Urinary bladder (tissue), 4 donors: ENCODE measurements around the gene CIAO3. TPM values are rescaled to one million over a fixed set of nuclear protein-coding genes. Genes with fewer than 3 reads are reported as not detected.
A peak's percentile ranks its signal among the peaks of the same experiment; 100 is the strongest.
"Not testable (repeated sequence)": the region's sequence is repeated elsewhere in the genome, so short reads cannot be mapped to it uniquely, and the experiment has no call there.

Experiments
- DNase-seq: peaks from one replicate; pipeline ENCODE4 v3.0.0-alpha.2; 2015; ENCODE audit errors: extremely low spot score
- H3K27ac ChIP-seq: one replicate; pipeline ENCODE4 v1.5.1; 2013; ENCODE audit warnings: low read depth, mild to moderate bottlenecking, moderate library complexity
- H3K36me3 ChIP-seq: one replicate; pipeline ENCODE4 v1.6.1; 2013; ENCODE audit warnings: mild to moderate bottlenecking, moderate library complexity; ENCODE audit not compliant: insufficient read depth
- H3K4me1 ChIP-seq: one replicate; pipeline ENCODE4 v1.6.1; 2013; ENCODE audit warnings: mild to moderate bottlenecking, moderate library complexity; ENCODE audit not compliant: insufficient read depth
- H3K4me3 ChIP-seq: one replicate; pipeline ENCODE4 v1.5.1; 2013; ENCODE audit warnings: low read depth, low read length
- WGBS: extraction: QIAGEN DNeasy Blood & Tissue Kit; methylation state at CpG from one replicate; pipeline ENCODE4 v1.1.7; 2013; 5-methylcytosine and 5-hydroxymethylcytosine counted together
- polyA plus RNA-seq: library from polyadenylated mRNA; stranded (reverse); fragments of 200-250 nt; gene quantifications from one replicate; pipeline ENCODE4 v1.2.3, GENCODE V29; 2013
- total RNA-seq: library from RNA; depleted of rRNA; stranded (reverse); fragments of >200 nt; gene quantifications from one replicate; pipeline ENCODE4 v1.2.3, GENCODE V29; 2014
- donor health status: healthy with polysubstance abuse.
- donor health status: healthy.

CIAO3 gene
- total and polyA plus RNA-seq, 2 donors = 26.6 to 33.4 TPM

GRCh38 chr16:692356-693108 is 48.3 kb downstream of the CIAO3 start:
- DNase-seq = no peak
- Histone ChIP-seq H3K4me3 (no peak overlapping the region), H3K27ac (no peak overlapping the region), H3K36me3 (no peaks in the 10 kb centered on the region), H3K4me1 (no peaks in the 10 kb centered on the region)
- WGBS = 64% methylated on average over 10 of the region's 10 CpGs

DNA sequence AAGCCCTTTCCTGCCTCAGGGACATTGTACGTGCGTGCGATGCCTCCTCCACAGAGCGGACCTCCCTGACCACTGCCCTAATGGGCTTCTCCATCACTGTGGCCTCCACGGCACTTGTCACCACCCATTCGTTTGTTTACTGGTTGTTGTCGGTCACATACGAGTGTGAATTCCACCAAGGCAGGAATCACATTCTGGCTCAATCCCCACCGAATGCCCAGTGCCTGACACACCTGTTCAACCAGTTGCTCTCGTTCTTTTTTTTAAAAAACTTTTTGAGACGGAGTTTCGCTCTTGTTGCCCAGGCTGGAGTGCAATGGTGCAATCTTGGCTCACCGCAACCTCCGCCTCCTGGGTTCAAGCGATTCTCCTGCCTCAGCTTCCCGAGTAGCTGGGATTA is 49.6 kb downstream of the CIAO3 start:
- 84% methylated on average over 16 of the region's 16 CpGs for WGBS
- not testable (repeated sequence) for H3K27ac ChIP-seq, H3K4me1 ChIP-seq, H3K4me3 ChIP-seq, H3K36me3 ChIP-seq, DNase-seq

DNA sequence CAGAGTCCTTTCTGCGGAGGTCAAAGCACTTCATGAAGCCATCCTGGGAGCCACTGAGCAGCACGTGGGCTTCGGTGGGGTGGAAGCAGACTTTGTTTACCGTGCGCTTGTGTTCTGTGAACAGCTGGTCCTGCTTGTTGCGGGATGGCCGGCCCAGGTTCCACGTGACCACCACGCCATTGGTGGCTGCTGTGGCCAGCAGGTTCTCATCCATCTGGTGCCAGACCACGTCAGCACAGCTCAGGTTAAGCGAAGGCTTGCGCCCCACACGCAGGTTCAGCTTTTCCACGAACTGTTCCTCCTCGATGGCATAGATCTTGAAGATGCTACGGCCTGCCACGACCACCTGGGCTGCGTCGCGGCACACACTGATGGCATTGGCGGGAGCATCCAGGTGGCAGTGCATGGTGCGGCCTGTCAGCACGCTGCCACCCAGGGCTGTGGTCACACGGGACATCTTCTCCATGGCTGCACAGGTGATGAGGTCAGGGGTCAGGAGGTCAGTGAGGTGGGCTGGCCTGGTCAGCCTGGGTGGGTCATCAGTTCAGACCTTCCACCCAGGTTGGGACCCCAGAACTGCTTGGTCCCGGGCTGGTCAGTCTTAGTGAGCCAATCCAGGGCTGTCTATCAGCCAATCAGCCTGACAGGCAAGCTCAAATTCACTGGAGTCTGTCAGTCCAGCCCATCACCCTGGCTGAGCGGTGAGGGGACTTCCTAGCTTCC is 51.5 kb downstream of the CIAO3 start:
- 83% methylated on average over 26 of the region's 26 CpGs for WGBS
- DNase-seq = no peak
- Histone ChIP-seq H3K27ac (no peak overlapping the region), H3K36me3 (peaks cover 2% of the 10 kb centered on the region), H3K4me1 (no peaks in the 10 kb centered on the region), H3K4me3 (peak overlapping the region; percentile 54)

- WGBS = 92% methylated on average over 19 of the region's 19 CpGs
- H3K4me3 ChIP-seq = no peak overlapping the region
- H3K27ac ChIP-seq = no peak overlapping the region
- H3K36me3 ChIP-seq = peaks cover 4% of the 10 kb centered on the region
- peaks cover 2% of the 10 kb centered on the region for H3K4me1 ChIP-seq
- DNase-seq = no peak
These were observed 53.3 kb downstream of the CIAO3 start for GRCh38 chr16:687499-687898.

- WGBS = 94% methylated on average over 51 of the region's 51 CpGs
- H3K4me1 ChIP-seq = peaks cover 2% of the 10 kb centered on the region
- H3K36me3 ChIP-seq = peaks cover 4% of the 10 kb centered on the region
- DNase-seq = no peak
- no peak overlapping the region for H3K4me3 ChIP-seq
- no peak overlapping the region for H3K27ac ChIP-seq
These were observed 54.1 kb downstream of the CIAO3 start for GRCh38 chr16:686459-687260.

DNA sequence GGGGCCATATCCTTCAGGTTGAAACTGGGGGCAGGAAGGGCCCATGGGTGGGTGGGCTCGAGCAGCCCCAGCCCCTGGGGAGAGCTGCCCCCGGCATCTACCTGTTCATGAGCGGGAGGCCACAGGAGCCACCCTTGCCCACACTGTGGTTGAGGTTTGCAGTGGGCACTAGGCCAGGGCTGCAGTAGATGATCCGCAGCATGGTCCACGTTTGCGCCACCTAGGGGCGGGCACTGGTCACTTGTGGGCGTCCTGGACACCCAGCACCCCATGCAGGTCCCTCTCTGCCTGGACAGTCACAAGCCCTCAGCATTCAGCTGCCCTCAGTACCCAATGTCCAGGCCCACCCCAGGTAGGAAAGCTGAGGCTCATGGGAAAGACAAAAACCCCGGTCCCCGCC is 54.8 kb downstream of the CIAO3 start:
- no peak for DNase-seq
- Histone ChIP-seq H3K4me3 (no peak overlapping the region), H3K4me1 (peaks cover 2% of the 10 kb centered on the region), H3K36me3 (peaks cover 4% of the 10 kb centered on the region), H3K27ac (no peak overlapping the region)
- WGBS = 69% methylated on average over 10 of the region's 10 CpGs

DNA sequence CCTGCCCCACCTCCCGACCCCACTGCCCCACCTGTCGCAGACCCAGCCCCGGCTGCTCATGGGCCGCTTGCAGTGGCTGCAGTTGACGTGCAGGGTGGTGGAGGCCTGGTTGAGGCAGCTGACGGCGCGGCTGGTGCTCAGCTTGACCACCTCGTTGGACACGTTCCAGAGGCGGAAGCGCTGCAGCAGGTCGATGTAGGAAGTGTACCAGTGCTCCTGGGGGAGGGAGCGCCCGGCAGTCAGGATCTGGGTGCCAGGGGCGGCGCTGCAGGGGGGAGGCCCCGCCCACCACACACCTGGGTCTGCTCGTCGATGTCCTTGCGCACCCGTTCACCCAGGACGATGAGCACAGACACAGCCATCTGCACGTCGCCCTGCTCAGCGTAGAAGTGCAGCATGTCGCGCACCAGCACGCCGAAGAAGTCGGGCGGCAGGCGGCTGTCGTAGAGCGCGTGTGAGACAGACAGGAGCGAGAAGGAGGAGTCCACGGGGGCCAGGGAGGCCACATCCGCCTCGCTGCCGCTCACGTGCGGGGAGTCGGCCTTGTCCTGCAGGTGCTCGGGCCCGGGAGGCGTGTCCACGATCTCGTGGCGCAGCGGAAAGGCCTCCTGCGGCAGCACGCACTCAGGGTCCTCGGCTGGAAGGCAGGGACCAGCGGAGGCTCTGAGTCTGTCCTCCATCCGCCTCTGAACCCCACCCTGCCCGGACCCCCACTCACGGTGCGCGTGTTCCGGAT is 55.7 kb downstream of the CIAO3 start:
- no peak for DNase-seq
- WGBS = 94% methylated on average over 61 of the region's 61 CpGs
- Histone ChIP-seq H3K27ac (no peak overlapping the region), H3K36me3 (peaks cover 4% of the 10 kb centered on the region), H3K4me1 (peaks cover 2% of the 10 kb centered on the region), H3K4me3 (peak overlapping the region; percentile 71)

- Histone ChIP-seq H3K4me1 (peaks cover 2% of the 10 kb centered on the region), H3K4me3 (peak within 1 kb of the TSS; percentile 71), H3K36me3 (peaks cover 4% of the 10 kb centered on the region), H3K27ac (no peak within 1 kb of the TSS)
- 2% methylated on average over 91 of the region's 91 CpGs for WGBS
- DNase-seq = peak; percentile 87
These were observed 56.6 kb downstream of the CIAO3 start, which contains the start of gene JMJD8 for GRCh38 chr16:684071-684794. TSS of gene JMJD8 (minus strand) at chr16:684334. CDS start at chr16:684319, 15 bp downstream.

DNA sequence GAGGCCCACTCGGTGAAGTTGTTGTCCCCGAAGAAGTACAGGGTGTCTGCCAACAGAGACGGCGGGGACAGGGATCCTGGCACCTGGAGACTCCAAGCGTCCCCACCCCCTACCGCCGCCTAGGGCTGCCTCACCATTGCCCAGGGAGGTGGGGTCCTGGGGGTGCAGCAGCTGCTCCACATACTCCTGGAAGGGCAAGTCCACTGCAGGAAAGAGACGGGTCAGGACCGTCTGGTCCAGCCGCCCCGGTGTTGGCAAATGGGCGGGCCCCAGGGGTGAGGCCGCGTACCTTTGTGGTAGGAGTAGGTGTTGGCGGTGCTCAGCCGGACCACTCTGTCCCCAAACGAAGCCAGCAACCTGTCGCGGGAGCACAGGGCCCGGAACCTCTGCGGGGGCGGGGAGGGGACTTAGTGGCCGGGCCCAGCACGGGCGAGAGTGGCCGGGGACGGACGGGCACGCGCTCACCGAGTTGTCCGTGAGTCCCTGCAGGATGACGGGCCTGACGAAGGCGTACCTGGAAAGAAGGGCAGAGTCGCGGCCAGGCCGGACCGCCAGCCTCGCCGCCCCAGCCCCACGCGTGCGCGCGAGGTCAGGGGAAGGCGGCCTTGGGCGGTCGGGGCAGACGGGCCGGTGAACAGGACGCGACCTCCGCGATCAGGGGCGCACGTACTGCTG is 57.3 kb downstream of the CIAO3 start:
- H3K4me3 ChIP-seq = peak overlapping the region; percentile 71
- H3K27ac ChIP-seq = no peak overlapping the region
- WGBS = 13% methylated on average over 57 of the region's 57 CpGs
- DNase-seq = no peak
- H3K4me1 ChIP-seq = peaks cover 2% of the 10 kb centered on the region
- H3K36me3 ChIP-seq = peaks cover 4% of the 10 kb centered on the region

DNA sequence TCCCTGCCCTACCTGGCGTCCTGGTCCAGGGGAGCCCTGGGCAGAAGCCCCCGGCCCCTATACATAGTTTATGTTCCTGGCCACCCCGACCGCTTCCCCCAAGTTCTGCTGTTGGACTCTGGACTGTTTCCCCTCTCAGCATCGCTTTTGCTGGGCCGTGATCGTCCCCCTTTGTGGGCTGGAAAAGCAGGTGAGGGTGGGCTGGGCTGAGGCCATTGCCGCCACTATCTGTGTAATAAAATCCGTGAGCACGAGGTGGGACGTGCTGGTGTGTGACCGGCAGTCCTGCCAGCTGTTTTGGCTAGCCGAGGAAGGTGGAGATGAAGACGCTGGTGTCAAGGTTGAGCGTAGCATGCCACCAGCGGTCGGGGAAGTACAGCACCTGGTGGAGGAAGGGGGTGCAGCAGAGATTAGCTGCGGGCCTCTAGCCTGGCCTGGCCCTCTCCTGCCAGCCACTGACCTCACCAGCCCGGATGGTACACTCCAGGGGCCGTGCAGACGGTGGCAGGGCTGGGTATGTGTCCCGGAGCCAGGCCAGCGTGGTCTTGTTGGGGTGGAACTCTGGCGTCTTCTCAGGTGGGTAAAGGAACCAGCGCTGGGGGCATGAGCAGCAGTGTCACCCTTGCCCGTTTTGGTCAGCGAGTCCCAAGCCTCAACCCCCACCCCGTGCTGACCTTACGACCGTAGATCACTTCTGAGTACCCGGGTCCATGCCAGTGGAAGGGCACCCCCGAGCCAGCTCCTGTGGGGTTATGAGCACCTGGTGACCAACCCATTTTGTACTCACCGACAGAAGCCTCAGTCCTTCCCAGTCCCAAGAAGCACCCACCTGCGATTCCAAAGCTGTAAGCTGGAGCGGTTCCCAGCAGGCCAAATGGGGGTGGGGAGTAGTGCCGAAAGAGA is 58.1 kb downstream of the CIAO3 start:
- peaks cover 4% of the 10 kb centered on the region for H3K36me3 ChIP-seq
- no peak for DNase-seq
- 83% methylated on average over 36 of the region's 36 CpGs for WGBS
- H3K27ac ChIP-seq = no peak overlapping the region
- H3K4me1 ChIP-seq = peaks cover 2% of the 10 kb centered on the region
- no peak overlapping the region for H3K4me3 ChIP-seq

- DNase-seq = no peak
- Histone ChIP-seq H3K27ac (no peak overlapping the region), H3K36me3 (peaks cover 3% of the 10 kb centered on the region), H3K4me1 (peaks cover 2% of the 10 kb centered on the region), H3K4me3 (no peak overlapping the region)
- 79% methylated on average over 28 of the region's 28 CpGs for WGBS
These were observed 58.9 kb downstream of the CIAO3 start for GRCh38 chr16:681746-682427.
